GM18870 (cell line): Measurements from ENCODE around the gene NDE1.

ENCODE experiments used
- ATAC-seq: cut with Tn5 transposase; IDR thresholded peaks from one replicate; pipeline ENCODE4 v1.9.1; 2021; ENCODE audit warnings: moderate library complexity; ENCODE audit not compliant: unreplicated experiment

NDE1 gene

GRCh38 chr16:15732416-15732815 lies 82.4 kb downstream of the NDE1 start:
- ATAC-seq = no peak

GRCh38 chr16:15735610-15736009 lies 85.6 kb downstream of the NDE1 start:
- ATAC-seq = no peak

GRCh38 chr16:15736529-15736928 lies 86.5 kb downstream of the NDE1 start:
- no peak for ATAC-seq

GRCh38 chr16:15737140-15737644 lies 87.1 kb downstream of the NDE1 start:
- no peak for ATAC-seq

GRCh38 chr16:15739464-15739863 lies 89.4 kb downstream of the NDE1 start:
- no peak for ATAC-seq

GRCh38 chr16:15739950-15740349 lies 89.9 kb downstream of the NDE1 start:
- ATAC-seq = no peak

GRCh38 chr16:15741207-15741871 lies 91.3 kb downstream of the NDE1 start:
- no peak for ATAC-seq

- ATAC-seq = no peak
Observed at GRCh38 chr16:15742716-15743115, 92.7 kb downstream of the NDE1 start.

- ATAC-seq = no peak
Observed at GRCh38 chr16:15743657-15744056, 93.6 kb downstream of the NDE1 start.

- no peak for ATAC-seq
Observed at GRCh38 chr16:15746332-15746731, 96.3 kb downstream of the NDE1 start.

GRCh38 chr16:15747937-15748336 lies 97.9 kb downstream of the NDE1 start:
- no peak for ATAC-seq

GRCh38 chr16:15748654-15749053 lies 98.6 kb downstream of the NDE1 start:
- no peak for ATAC-seq

GRCh38 chr16:15749371-15749770 lies 99.3 kb downstream of the NDE1 start:
- no peak for ATAC-seq

GRCh38 chr16:15749985-15750384 lies 99.9 kb downstream of the NDE1 start:
- no peak for ATAC-seq

GRCh38 chr16:15751940-15752339 lies 101.9 kb downstream of the NDE1 start:
- ATAC-seq = no peak

GRCh38 chr16:15752717-15753488 lies 102.9 kb downstream of the NDE1 start:
- ATAC-seq = no peak

- ATAC-seq = no peak
Observed at GRCh38 chr16:15754821-15755534, 104.9 kb downstream of the NDE1 start.

- no peak for ATAC-seq
Observed at GRCh38 chr16:15757077-15757386, 107.0 kb downstream of the NDE1 start.

GRCh38 chr16:15757630-15758251 lies 107.7 kb downstream of the NDE1 start:
- no peak for ATAC-seq

- ATAC-seq = no peak
Observed at GRCh38 chr16:15759070-15759469, 109.0 kb downstream of the NDE1 start.

GRCh38 chr16:15760129-15760528 lies 110.1 kb downstream of the NDE1 start:
- no peak for ATAC-seq
